ENCODE results near the gene HTR3A.

DNA sequence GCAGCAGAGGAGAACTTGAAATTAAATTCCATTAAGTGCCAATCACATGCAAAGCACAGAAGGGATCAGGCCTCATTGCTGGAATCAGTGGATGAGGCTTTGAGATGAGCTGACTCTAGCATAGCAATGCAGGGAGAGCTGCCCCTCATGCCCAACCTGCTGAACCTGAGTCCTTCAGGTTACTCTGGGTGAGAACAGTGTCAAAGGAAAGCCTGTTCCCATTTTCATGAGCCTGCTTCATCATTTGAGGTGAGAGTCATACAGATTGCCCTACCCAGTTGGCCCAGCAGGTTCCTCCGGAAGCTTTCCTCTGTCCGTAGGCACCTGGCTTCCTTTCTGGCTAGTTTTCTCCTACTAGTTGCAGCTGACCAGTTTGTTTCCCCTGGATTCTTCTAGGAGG, 58.7 kb downstream of the HTR3A start:
- TF ChIP-seq EZH2 (IDR thresholded peaks at IDR 0.05; ENCODE audit: low read length) = no peak
- TF ChIP-seq, protein P1, sequence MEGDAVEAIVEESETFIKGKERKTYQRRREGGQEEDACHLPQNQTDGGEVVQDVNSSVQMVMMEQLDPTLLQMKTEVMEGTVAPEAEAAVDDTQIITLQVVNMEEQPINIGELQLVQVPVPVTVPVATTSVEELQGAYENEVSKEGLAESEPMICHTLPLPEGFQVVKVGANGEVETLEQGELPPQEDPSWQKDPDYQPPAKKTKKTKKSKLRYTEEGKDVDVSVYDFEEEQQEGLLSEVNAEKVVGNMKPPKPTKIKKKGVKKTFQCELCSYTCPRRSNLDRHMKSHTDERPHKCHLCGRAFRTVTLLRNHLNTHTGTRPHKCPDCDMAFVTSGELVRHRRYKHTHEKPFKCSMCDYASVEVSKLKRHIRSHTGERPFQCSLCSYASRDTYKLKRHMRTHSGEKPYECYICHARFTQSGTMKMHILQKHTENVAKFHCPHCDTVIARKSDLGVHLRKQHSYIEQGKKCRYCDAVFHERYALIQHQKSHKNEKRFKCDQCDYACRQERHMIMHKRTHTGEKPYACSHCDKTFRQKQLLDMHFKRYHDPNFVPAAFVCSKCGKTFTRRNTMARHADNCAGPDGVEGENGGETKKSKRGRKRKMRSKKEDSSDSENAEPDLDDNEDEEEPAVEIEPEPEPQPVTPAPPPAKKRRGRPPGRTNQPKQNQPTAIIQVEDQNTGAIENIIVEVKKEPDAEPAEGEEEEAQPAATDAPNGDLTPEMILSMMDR (optimal IDR thresholded peaks at IDR 0.05 in 1 of 3, IDR thresholded peaks at IDR 0.05 in 1 of 3, conservative IDR thresholded peaks at IDR 0.05 in 1 of 3; ENCODE audit: extremely low read depth in 1 of 3, insufficient read depth in 2 of 3, low read length in 3 of 3) = no peak
